Ishikawa (cell line): ENCODE measurements around the gene SLC25A12.

Source experiments
- EP300 ChIP-seq: IDR thresholded peaks from 2 replicates; pipeline ENCODE4 v1.6.1; 2012; ENCODE audit warnings: borderline replicate concordance
- TAF1 ChIP-seq: IDR thresholded peaks from 2 replicates; pipeline ENCODE4 v1.6.1; 2012; ENCODE audit warnings: low read depth, mild to moderate bottlenecking

DNA sequence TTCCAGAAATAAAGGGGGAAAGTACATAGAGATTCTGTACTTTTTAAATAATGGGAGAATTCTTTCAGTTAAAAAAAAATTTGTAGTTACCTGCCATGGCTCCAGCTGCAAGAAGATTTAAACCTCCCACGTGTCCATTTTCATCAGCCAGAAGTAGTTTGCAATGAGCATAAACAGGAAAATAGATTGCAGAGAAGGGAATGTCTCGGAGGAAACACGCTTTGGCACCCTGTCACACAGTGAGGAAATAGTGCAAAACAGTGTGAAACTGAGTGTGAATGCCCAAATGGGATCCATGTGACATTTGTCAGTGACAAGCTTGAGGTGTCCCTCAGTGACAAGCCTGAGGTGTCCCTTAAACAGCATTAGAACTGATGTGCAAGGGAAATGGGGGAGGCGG is 102.7 kb downstream of the SLC25A12 start:
- no peak for TF ChIP-seq TAF1
- no peak for TF ChIP-seq EP300
